ENCODE results near the gene EPHA2.

Gene EPHA2

DNA sequence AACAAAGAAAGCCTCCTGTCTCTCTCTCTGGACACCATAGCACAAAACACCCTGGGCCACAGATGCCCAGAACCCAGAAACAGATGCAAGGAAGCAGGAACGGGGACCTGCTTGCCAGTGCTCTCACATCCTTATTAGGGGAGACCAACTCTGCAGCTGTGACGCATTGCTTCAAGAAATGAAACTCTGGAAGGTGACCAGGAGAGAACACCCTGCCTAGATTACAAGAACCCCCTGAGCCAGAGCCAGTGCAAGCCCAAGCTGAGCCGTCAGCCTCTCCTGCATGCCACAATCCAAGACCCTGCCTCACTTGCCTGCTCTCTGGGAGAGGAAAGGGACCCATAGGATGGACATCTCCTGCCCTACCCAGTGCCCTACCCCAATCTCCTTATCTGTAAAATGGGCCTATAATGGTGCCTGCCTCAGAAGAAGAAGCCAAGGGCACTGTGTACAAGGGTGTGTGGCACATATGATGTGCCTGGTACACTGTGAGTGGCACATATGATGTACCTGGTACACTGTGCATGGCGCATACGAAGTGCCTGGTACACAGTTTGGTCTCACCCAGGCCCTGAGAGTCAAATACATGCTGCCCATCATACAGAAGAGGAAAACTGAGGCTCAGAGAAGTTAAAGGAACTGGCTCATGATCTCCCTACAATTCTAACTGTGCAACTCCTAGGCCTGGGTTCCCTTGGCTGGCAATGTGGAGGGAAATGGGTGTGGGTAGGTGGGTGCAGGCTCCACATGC, 65.6 kb downstream of the EPHA2 start:
- no peak for DNase-seq (ENCODE audit: low read depth, low spot score)
- TF ChIP-seq, protein P1, sequence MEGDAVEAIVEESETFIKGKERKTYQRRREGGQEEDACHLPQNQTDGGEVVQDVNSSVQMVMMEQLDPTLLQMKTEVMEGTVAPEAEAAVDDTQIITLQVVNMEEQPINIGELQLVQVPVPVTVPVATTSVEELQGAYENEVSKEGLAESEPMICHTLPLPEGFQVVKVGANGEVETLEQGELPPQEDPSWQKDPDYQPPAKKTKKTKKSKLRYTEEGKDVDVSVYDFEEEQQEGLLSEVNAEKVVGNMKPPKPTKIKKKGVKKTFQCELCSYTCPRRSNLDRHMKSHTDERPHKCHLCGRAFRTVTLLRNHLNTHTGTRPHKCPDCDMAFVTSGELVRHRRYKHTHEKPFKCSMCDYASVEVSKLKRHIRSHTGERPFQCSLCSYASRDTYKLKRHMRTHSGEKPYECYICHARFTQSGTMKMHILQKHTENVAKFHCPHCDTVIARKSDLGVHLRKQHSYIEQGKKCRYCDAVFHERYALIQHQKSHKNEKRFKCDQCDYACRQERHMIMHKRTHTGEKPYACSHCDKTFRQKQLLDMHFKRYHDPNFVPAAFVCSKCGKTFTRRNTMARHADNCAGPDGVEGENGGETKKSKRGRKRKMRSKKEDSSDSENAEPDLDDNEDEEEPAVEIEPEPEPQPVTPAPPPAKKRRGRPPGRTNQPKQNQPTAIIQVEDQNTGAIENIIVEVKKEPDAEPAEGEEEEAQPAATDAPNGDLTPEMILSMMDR (IDR thresholded peaks at IDR 0.05; ENCODE audit: insufficient read depth, low read length, missing control alignments): no peak
- POLR2A ChIA-PET: no interaction called here
- no peak overlapping the region for H3K4me3 ChIP-seq (ENCODE audit: low read depth, low read length)
- CTCF ChIA-PET: interaction anchor here (9.5 to 22.9 kb wide), 2 partner anchors 10 to 96 kb away, joined by 126 to 1006 read pairs; no protein-coding TSS in a partner anchor

DNA sequence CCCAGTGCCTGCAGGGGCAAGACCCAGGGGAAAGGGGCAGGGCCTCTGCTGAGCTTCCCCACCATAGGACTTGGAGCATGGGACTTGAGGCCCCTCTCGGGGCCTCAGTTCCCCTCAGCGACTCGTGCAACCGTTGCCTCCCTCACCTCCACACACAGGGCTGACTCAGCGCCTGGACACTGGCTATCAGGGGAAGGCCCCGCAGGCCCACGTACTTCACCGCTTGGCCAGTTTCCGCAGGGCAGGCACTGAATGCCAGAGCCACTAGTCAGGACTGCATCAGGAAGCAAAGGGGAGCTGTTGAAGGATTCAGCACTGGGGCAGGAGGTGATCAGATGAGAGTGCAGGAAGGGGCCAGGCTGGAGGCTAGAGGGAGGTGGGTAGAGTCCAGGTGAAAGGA, 66.9 kb downstream of the EPHA2 start:
- CTCF ChIA-PET: interaction anchor here (1.0 to 22.9 kb wide), 3 partner anchors 11 to 97 kb away, joined by 3 to 1006 read pairs (median 3); partner anchors contain the start of gene FAM131C
- POLR2A ChIA-PET: interaction anchor here (1.1 kb wide), 1 partner anchor 10 kb away, joined by 4 read pairs; no protein-coding TSS in a partner anchor
- H3K4me3 ChIP-seq (ENCODE audit: low read depth, low read length): no peak overlapping the region
- no peak for DNase-seq (ENCODE audit: low read depth, low spot score)
- TF ChIP-seq, protein P1 (IDR thresholded peaks at IDR 0.05; ENCODE audit: insufficient read depth, low read length, missing control alignments): no peak

DNA sequence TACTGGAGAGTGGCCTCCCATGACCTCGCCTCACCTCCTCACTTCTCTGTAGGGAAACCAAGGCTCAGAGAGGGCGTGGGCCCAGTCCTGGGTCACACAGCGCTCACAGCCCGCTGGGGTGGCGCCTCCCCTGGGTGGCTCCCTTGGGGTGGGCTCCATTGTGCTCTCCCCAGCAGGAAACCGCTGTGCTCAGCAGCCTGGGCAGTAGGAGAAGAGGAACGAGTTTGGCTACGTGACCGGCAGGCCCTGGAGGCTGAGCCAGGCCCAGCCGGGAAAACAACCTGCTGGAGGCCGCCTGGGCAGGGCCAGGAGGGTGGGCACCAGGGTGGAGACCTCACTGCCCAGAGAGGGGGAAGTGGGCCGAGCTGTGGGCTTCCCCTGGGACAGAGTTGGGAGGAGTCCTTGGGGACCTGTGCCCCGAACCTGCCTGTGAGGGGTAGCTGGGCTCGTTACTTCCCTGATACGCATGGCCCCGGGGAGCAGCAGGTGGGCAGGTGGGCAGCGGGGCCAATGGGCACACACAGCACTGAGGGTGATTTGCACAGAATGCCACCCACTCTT, 67.4 kb downstream of the EPHA2 start:
- CTCF ChIA-PET: interaction anchor here (0.7 to 22.9 kb wide), 8 partner anchors 9 to 155 kb away, joined by 3 to 1006 read pairs (median 4); partner anchors contain the start of gene FAM131C
- POLR2A ChIA-PET: interaction anchor here (1.1 kb wide), 1 partner anchor 10 kb away, joined by 4 read pairs; no protein-coding TSS in a partner anchor

DNA sequence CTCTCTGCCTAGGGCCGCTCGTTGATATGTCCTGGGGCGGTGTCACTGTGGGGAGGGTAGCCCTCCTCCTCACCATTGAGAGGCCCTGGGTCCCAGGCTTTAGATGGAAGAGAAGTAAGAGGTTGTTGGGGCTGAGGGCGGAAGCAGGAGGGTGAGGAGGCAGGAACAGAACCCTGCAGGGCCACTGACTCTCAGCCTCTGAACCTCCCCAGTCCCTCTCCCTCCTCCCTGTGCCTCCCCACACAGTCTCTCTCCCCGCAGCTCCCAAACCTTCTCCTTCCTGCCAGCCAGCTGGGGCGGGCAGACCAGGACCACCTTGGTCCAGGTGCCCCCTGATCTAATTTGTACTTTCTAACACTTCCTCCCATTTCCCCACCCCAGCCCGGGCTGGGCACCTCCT, 68.1 kb downstream of the EPHA2 start:
- ChIA-PET CTCF (interaction anchor here (0.8 to 22.9 kb wide), 5 partner anchors 8 to 156 kb away, joined by 3 to 1006 read pairs (median 7); no protein-coding TSS in a partner anchor), POLR2A (no interaction called here)
- no peak for DNase-seq (ENCODE audit: low read depth, low spot score)
- H3K4me3 ChIP-seq (ENCODE audit: low read depth, low read length): no peak overlapping the region
- TF ChIP-seq, protein P1 (IDR thresholded peaks at IDR 0.05; ENCODE audit: insufficient read depth, low read length, missing control alignments): no peak

More for the DNA sequence above, 67.4 kb downstream of the EPHA2 start:
- DNase-seq (ENCODE audit: low read depth, low spot score): no peak
- TF ChIP-seq, protein P1 (IDR thresholded peaks at IDR 0.05; ENCODE audit: insufficient read depth, low read length, missing control alignments): no peak
- no peak overlapping the region for H3K4me3 ChIP-seq (ENCODE audit: low read depth, low read length)

DNA sequence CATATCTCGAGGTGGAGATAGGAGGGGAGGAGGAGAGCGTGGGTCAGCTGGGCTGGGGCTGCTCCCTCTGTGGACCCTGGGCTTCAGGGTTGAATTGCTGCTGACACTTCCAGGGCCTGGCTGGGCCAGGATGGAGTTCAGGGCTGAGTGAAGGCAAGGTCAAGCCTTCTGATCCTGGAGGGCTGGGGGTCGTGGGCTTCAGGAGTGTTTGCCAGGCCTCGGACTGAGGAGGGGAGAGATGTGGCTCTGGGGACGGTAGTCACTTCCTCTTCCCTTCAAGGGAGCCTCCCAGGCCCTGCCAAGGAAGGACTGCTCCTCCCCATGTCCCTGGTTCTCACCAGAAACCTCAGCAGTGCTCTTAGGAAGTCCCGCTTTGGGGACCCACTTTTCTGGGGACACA, 70.3 kb downstream of the EPHA2 start:
- ChIA-PET CTCF (interaction anchor here (14.8 to 22.9 kb wide), 2 partner anchors 101 to 155 kb away, joined by 319 to 1006 read pairs; partner anchors contain the start of gene CPLANE2), POLR2A (no interaction called here)
- TF ChIP-seq, protein P1 (IDR thresholded peaks at IDR 0.05; ENCODE audit: insufficient read depth, low read length, missing control alignments): no peak

DNA sequence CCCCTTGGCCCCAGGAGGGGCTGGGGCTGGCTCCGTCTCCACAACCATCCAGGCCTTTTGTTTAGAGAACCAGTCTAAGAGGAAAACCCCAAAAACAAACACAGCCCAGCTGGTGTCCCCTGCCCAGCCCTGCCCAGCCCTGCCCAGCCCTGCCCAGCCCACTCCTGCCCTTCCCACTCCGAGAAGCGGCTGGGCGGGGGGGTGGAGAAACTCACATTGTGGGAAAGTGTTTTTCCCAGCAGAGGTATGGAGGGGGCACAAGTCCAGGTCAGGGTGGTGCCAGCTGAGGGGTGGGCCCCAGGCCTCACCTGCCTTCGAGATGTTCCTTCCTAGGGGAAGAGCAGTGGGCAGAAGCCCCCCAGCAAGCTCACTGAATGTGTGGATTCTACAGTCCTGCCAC, 72.4 kb downstream of the EPHA2 start:
- TF ChIP-seq, protein P1 (IDR thresholded peaks at IDR 0.05; ENCODE audit: insufficient read depth, low read length, missing control alignments): no peak
- ChIA-PET CTCF (interaction anchor here (1.0 to 22.9 kb wide), 20 partner anchors 8 to 280 kb away, joined by 3 to 1006 read pairs (median 50); partner anchors contain the start of genes CPLANE2, EPHA2 and FAM131C), POLR2A (no interaction called here)
- H3K4me3 ChIP-seq (ENCODE audit: low read depth, low read length): no peak overlapping the region
- DNase-seq (ENCODE audit: low read depth, low spot score): no peak

More for the DNA sequence above, 70.3 kb downstream of the EPHA2 start:
- H3K4me3 ChIP-seq (ENCODE audit: low read depth, low read length): no peak overlapping the region
- no peak for DNase-seq (ENCODE audit: low read depth, low spot score)

All from AG04449 (cell line).